Astrocyte (in vitro differentiated cells and primary cell): ENCODE measurements around the gene SLC16A12. TPM values are rescaled to one million over a fixed set of nuclear protein-coding genes. Genes with fewer than 3 reads are reported as not detected.
A peak's percentile ranks its signal among the peaks of the same experiment; 100 is the strongest.

Source experiments
- DNase-seq: peaks from one replicate; pipeline ENCODE4 v3.0.0-alpha.2; 2010; ENCODE audit warnings: low read depth
- FAIRE-seq: peaks from 2 replicates; lab custom pipeline; 2011; peaks lifted over from hg19 to GRCh38; lab: Jason Lieb, UNC
- H2AFZ ChIP-seq: 2 replicates; pipeline ENCODE4 v1.6.0; 2012; ENCODE audit warnings: low read depth, low read length, inconsistent platforms
- H3K27ac ChIP-seq: 2 replicates; pipeline ENCODE4 v1.5.1; 2011; ENCODE audit warnings: low read depth, low read length, inconsistent platforms
- H3K27me3 ChIP-seq: 2 replicates; pipeline ENCODE4 v1.6.0; 2011; ENCODE audit warnings: low read length, inconsistent platforms; ENCODE audit not compliant: insufficient read depth
- H3K36me3 ChIP-seq: 2 replicates; pipeline ENCODE4 v1.5.1; 2011; ENCODE audit warnings: low read length, inconsistent platforms; ENCODE audit not compliant: insufficient read depth
- H3K4me1 ChIP-seq: 2 replicates; pipeline ENCODE4 v1.5.1; 2011; ENCODE audit warnings: low read length, inconsistent platforms; ENCODE audit not compliant: insufficient read depth
- H3K4me2 ChIP-seq: 2 replicates; pipeline ENCODE4 v1.6.0; 2012; ENCODE audit warnings: low read length, inconsistent platforms
- H3K4me3 ChIP-seq: 2 replicates; pipeline ENCODE4 v1.5.1; 2011; ENCODE audit warnings: low read depth, mild to moderate bottlenecking, low read length, inconsistent platforms; ENCODE audit not compliant: insufficient read depth
- H3K79me2 ChIP-seq: 2 replicates; pipeline ENCODE4 v1.6.0; 2012; ENCODE audit warnings: mild to moderate bottlenecking, low read length, inconsistent platforms; ENCODE audit not compliant: insufficient read depth
- H3K9ac ChIP-seq: 2 replicates; pipeline ENCODE4 v1.6.0; 2012; ENCODE audit warnings: mild to moderate bottlenecking, low read length, inconsistent platforms
- H3K9me3 ChIP-seq: 2 replicates; pipeline ENCODE4 v1.5.1; 2012; ENCODE audit warnings: low read depth, mild to moderate bottlenecking, low read length, inconsistent platforms; ENCODE audit not compliant: insufficient read depth
- H4K20me1 ChIP-seq: 2 replicates; pipeline ENCODE4 v1.6.0; 2012; ENCODE audit warnings: low read length, inconsistent platforms; ENCODE audit not compliant: insufficient read depth
- H3K27ac Mint-ChIP-seq: one replicate; pipeline ENCODE4 v1.8.0; 2021; ENCODE audit warnings: mild to moderate bottlenecking, mixed read lengths; ENCODE audit not compliant: unreplicated experiment
- H3K27me3 Mint-ChIP-seq: one replicate; pipeline ENCODE4 v1.8.0; 2021; ENCODE audit warnings: low read depth, mixed read lengths; ENCODE audit not compliant: unreplicated experiment
- H3K36me3 Mint-ChIP-seq: one replicate; pipeline ENCODE4 v1.8.0; 2021; ENCODE audit warnings: low read depth, mixed read lengths; ENCODE audit not compliant: unreplicated experiment
- H3K4me1 Mint-ChIP-seq: one replicate; pipeline ENCODE4 v1.8.0; 2021; ENCODE audit warnings: low read depth, mixed read lengths; ENCODE audit not compliant: unreplicated experiment
- H3K4me3 Mint-ChIP-seq: one replicate; pipeline ENCODE4 v1.8.0; 2021; ENCODE audit warnings: mild to moderate bottlenecking, moderate library complexity, mixed read lengths; ENCODE audit not compliant: unreplicated experiment
- H3K9me3 Mint-ChIP-seq: one replicate; pipeline ENCODE4 v1.8.0; 2021; ENCODE audit warnings: mild to moderate bottlenecking, mixed read lengths; ENCODE audit not compliant: unreplicated experiment
- EZH2 ChIP-seq: IDR thresholded peaks from 2 replicates; pipeline ENCODE4 v1.6.1; 2012; ENCODE audit warnings: mild to moderate bottlenecking, low read length, inconsistent platforms; ENCODE audit not compliant: insufficient read depth
- total RNA-seq: library from RNA; stranded (reverse); gene quantifications from 2 replicates; pipeline ENCODE4 v1.2.1, GENCODE V29; 2021
- TF ChIP-seq, protein P1 (sequence below): IDR thresholded peaks from 2 replicates; pipeline ENCODE4 v1.5.1; 2011; ENCODE audit warnings: low read depth, mild to moderate bottlenecking, inconsistent platforms, low read length, moderate library complexity; ENCODE audit not compliant: insufficient read depth

The SLC16A12 gene
- total RNA-seq, 1 donor from 2014 or later, result 0.59 TPM

- H3K27ac Mint-ChIP-seq, result no peak overlapping the region
- peak overlapping the region; percentile 73 for H3K27ac ChIP-seq
Observed at GRCh38 chr10:89518876-89519842, 16.2 kb downstream of the SLC16A12 start.

GRCh38 chr10:89518108-89518507, 17.3 kb downstream of the SLC16A12 start:
- no peak overlapping the region for H3K27ac ChIP-seq
- peaks cover 44% of the 10 kb centered on the region for H3K4me1 ChIP-seq
- H3K4me3 Mint-ChIP-seq, result no peak overlapping the region

More at GRCh38 chr10:89518876-89519842, 16.2 kb downstream of the SLC16A12 start:
- H3K4me2 ChIP-seq, result peak overlapping the region; percentile 36
- no peaks in the 10 kb centered on the region for H3K27me3 ChIP-seq
- H3K9ac ChIP-seq, result peak overlapping the region; percentile 61
- H3K36me3 ChIP-seq, result no peaks in the 10 kb centered on the region
- DNase-seq (no peak), FAIRE-seq (no peak)
- H3K4me3 ChIP-seq, result no peak overlapping the region
- H2AFZ ChIP-seq, result no peak overlapping the region
- no peak overlapping the region for H3K4me3 Mint-ChIP-seq
- no peak for TF ChIP-seq EZH2
- TF ChIP-seq, protein P1, sequence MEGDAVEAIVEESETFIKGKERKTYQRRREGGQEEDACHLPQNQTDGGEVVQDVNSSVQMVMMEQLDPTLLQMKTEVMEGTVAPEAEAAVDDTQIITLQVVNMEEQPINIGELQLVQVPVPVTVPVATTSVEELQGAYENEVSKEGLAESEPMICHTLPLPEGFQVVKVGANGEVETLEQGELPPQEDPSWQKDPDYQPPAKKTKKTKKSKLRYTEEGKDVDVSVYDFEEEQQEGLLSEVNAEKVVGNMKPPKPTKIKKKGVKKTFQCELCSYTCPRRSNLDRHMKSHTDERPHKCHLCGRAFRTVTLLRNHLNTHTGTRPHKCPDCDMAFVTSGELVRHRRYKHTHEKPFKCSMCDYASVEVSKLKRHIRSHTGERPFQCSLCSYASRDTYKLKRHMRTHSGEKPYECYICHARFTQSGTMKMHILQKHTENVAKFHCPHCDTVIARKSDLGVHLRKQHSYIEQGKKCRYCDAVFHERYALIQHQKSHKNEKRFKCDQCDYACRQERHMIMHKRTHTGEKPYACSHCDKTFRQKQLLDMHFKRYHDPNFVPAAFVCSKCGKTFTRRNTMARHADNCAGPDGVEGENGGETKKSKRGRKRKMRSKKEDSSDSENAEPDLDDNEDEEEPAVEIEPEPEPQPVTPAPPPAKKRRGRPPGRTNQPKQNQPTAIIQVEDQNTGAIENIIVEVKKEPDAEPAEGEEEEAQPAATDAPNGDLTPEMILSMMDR, result no peak
- H4K20me1 ChIP-seq, result no peaks in the 10 kb centered on the region
- H3K9me3 Mint-ChIP-seq, result no peaks in the 10 kb centered on the region
- no peaks in the 10 kb centered on the region for H3K9me3 ChIP-seq
- H3K79me2 ChIP-seq, result no peaks in the 10 kb centered on the region
- H3K4me1 ChIP-seq, result peaks cover 50% of the 10 kb centered on the region
- H3K27me3 Mint-ChIP-seq, result peaks cover 1% of the 10 kb centered on the region
- H3K4me1 Mint-ChIP-seq, result peaks cover 22% of the 10 kb centered on the region
- no peaks in the 10 kb centered on the region for H3K36me3 Mint-ChIP-seq

More at GRCh38 chr10:89518108-89518507, 17.3 kb downstream of the SLC16A12 start:
- Histone ChIP-seq H3K79me2 (no peaks in the 10 kb centered on the region), H3K36me3 (no peaks in the 10 kb centered on the region), H3K9me3 (no peaks in the 10 kb centered on the region), H3K27me3 (no peaks in the 10 kb centered on the region), H2AFZ (peak overlapping the region; percentile 41), H3K4me2 (no peak overlapping the region), H3K9ac (peak overlapping the region; percentile 8), H4K20me1 (no peaks in the 10 kb centered on the region), H3K4me3 (no peak overlapping the region)
- DNase-seq (no peak), FAIRE-seq (no peak)
- no peaks in the 10 kb centered on the region for H3K27me3 Mint-ChIP-seq
- H3K36me3 Mint-ChIP-seq, result no peaks in the 10 kb centered on the region
- no peak overlapping the region for H3K27ac Mint-ChIP-seq
- H3K4me1 Mint-ChIP-seq, result peaks cover 27% of the 10 kb centered on the region
- TF ChIP-seq EZH2, result no peak
- TF ChIP-seq, protein P1, result no peak
- no peaks in the 10 kb centered on the region for H3K9me3 Mint-ChIP-seq
